Measurements from ENCODE around the gene PPFIA4.

Gene PPFIA4

DNA sequence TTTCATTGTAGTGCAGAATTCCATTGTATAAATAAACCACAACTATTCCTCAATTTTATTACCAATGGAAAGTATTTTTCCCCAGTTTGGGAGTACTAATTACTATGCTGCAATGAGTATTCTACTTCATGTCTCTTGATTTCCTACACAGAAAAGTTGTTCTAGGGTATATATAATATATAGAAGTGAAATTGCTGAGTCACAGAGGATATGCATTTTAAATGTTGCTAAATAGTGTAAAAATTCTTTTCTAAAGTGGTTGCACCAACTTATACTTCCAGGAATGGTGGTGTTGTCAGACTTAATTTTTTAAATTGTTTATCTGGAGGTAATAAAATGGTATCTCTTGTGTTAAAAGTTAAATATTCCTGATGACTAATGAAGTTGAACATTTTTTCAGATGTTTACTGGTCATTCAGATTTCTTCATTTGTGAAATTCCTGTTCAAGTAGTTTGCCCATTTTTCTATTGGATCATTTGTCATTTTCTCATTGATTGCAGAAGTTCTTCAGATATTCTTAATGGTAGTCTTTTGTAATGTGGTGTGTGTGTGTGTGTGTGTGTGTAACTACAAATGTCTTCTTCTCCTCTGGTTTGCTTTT is 78.6 kb downstream of the PPFIA4 start:
- no peak for DNase-seq

DNA sequence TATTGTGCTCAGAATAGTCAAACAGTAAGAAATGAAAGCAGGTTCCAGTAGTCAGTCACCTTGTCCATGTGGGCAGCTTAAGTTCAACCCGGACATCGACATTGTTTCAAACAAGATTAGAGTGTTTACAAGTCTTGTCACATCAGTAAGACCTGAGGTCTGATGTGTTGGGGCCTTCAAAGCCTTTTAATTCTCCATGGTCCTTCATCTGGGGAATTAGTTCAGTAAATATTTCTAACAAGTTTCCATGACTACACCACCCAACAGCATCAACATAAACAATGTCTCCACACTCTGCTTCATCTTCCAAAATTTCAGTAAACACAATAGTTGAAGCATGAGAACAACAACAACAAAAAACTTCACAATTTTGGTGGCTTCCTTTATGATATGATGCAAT is 86.2 kb downstream of the PPFIA4 start:
- DNase-seq, result no peak

DNA sequence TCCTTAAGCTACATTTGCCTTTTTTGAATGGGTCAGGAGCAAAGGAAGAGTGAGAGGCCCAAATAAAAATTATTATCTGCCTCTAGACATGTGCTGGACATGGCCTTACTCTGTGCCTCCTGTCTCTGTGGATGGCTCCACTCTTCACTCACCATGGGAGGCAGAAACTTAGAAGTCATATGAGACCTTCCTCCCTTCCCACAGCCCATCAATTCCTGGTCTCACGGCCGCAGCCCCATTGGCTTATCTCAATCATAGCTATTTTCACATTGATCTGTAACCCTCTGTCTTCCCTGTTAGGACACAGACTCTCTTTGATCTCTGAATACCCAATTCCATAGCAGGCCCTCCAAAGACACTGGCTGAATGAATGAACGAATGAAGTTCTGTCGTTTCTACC is 87.0 kb downstream of the PPFIA4 start:
- no peak for DNase-seq

DNA sequence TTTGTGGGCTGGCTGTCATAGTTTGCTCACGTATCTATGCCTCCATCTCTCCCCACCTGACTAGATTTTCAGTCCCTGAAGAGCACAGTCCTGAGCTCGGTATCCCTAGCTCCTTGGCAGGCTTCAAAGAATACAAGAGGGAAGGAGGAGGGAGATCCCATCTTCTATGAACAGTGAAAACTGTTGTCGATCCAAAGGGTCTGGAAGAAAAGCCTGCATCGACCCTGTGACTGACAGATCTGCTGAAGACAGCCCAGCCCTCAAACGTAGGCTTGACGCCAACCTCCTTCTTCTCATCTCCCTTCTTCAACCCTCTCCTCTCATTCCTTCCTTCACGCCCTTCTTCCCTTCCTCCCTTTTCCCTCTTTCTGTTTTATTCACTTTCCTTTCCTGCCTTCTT is 87.9 kb downstream of the PPFIA4 start:
- no peak for DNase-seq

DNA sequence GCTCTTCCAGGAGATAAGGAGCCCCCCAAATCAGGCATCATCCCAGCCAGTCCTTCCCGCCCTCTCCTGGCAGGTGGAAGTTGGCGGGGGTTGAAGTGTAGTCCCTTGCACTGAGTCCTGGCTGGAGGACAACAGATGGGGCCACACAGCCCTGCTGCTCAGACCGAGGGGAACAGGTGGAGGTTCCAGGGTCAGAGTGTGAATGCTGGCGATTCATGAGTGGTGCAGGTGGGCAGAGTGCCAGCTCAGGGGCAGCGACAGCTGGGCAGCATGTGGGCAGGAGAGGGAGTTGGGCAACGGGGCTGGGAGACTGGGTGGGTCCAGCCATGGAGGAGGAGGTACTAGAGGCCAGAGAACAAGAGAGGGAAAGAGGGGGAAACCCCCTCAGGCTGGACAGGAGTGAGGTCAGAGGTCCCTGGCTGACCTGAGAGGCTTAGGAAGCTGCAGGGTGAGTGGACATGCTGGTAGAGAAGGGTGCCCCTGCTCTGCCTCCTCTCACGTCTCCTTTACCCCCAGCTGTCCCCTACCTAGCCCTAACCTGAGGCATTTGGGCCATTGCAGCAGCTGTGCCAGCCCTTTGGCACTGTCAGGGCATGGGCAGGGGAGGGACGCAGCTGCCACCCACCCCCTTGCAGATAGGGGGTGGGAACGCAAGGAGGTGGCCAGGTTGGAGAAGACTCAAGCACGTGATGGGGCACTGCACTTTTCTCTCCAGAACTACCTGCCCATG is 90.0 kb downstream of the PPFIA4 start:
- no peak for DNase-seq

- peak; percentile 16 for DNase-seq
Measured at GRCh38 chr1:203117611-203118575, 91.6 kb downstream of the PPFIA4 start.

GRCh38 chr1:203120325-203121153 is 94.2 kb downstream of the PPFIA4 start:
- DNase-seq, result no peak

DNA sequence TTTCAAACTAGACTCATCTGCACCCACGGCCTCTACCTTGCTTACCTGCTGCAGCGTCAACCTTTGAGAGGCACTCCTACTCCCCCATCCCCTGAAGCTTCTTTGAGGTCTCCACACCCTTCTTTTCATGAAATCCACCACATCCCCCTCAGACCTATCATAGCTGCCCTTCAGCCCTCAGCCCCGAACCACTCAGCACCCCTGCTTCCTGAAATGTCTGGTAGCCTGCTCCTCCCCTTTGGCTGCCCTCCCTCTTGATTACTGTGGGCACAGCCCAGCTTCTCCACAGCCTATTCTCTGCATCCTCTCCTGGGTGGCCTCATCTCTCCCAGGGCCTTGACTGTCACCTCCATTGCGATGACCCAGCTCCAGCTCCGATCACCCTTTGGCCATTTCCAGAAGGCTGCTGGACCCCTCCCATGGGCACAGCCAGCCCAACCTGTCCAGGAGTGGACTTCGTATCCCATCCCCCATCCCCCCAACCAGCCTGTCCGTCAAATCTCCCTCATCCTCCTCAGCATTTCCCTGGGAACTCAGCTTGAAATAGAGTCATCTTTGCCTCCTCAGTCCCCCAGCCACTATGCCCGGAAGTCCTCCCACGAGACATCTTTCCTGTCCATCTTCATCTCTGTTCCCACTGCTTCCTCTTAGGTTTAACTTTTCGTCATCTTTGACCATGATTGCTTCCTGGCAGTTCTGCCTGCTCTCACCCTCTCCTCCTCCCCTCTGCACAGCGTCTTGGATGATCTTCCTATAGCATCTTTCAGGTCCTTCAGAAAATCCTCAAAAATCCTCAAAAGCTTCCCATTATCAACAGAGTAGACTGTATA is 95.1 kb downstream of the PPFIA4 start:
- DNase-seq, result no peak

- no peak for DNase-seq
Measured at GRCh38 chr1:203122159-203122558, 95.9 kb downstream of the PPFIA4 start.

DNA sequence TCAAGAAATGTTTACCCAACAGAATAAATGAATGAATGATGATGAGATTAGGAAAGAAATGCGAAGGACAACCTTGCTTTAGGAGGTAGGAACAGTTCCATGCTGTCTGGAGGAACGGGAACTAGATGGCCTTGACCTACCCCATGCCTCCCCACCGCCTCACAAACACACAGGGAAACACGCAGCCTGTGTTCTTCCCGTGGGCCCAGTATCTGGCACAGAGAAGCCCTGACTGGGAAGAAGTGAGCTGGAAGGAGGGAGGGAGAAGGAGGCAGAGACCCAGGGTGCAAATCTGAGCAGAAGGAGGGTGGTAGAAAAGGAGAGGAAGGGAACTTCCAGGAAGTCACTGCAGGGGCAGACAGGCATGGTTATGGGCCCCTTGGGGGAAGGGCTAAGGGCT is 97.7 kb downstream of the PPFIA4 start:
- DNase-seq, result no peak

GRCh38 chr1:203124546-203125317 is 98.4 kb downstream of the PPFIA4 start:
- DNase-seq, result no peak

GRCh38 chr1:203126151-203126865 is 100.0 kb downstream of the PPFIA4 start:
- no peak for DNase-seq

GRCh38 chr1:203126866-203127665 is 100.8 kb downstream of the PPFIA4 start:
- DNase-seq, result no peak

DNA sequence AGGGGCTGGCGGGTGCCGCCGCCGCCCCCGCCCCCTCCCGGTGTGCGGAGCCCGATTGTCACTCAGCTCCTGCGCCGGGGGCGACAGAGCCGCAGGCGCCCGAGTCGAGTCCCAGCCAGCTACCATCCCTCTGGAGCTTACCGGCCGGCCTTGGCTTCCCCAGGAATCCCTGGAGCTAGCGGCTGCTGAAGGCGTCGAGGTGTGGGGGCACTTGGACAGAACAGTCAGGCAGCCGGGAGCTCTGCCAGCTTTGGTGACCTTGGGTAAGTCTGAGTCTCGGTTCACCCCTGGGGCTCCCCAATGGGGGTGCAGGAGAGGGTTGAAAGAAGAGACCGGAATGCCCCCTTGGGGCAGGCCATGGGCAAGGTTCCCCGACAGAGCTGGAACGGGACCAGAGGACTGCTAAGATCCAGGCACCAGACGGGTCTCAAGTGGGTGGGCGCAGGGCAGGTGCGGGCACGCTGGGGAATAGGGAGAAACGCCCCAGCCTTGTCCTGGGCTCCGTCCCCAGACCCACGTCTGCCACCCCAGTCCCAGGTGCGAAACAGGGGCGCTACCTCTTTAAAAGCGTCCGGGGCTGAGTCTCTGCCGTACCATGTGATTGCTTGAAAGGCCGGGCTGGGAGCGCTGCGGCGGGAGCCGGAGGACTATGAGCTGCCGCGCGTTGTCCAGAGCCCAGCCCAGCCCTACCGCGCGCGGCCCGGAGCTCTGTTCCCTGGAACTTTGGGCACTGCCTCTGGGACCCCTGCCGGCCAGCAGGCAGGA is 101.6 kb downstream of the PPFIA4 start, which contains the start of gene ADORA1:
Gene ADORA1, plus strand, starts transcription at position 61 of the 765 bp plus-strand sequence. CDS start 1,116 bp downstream, outside the sequence.
- DNase-seq, result peak; percentile 54

- DNase-seq, result no peak
Measured at GRCh38 chr1:203128431-203128715, 102.1 kb downstream of the PPFIA4 start.

Measured in NCI-H1048 (cell line).